Mesendoderm (in vitro differentiated cells): ENCODE measurements around the gene CMIP.
A peak's percentile ranks its signal among the peaks of the same experiment; 100 is the strongest.

Source experiments
- DNase-seq: peaks from one replicate; pipeline ENCODE4 v3.0.0; 2013
- H2AK5ac ChIP-seq: 2 replicates; pipeline ENCODE4 v1.6.1; 2013; ENCODE audit warnings: low read length, inconsistent platforms
- H2BK120ac ChIP-seq: 2 replicates; pipeline ENCODE4 v1.6.1; 2013; ENCODE audit warnings: low read depth, mild to moderate bottlenecking, low read length, moderate library complexity, mixed read lengths
- H2BK15ac ChIP-seq: replicated peaks from 2 replicates; pipeline ENCODE4 v1.6.1; 2013; ENCODE audit warnings: low read depth, mild to moderate bottlenecking, moderate library complexity
- H2BK5ac ChIP-seq: 2 replicates; pipeline ENCODE4 v1.6.1; 2013; ENCODE audit warnings: low read length, inconsistent platforms
- H3K18ac ChIP-seq: 2 replicates; pipeline ENCODE4 v1.6.1; 2013; ENCODE audit warnings: mild to moderate bottlenecking, low read length, mixed read lengths
- H3K23ac ChIP-seq: one replicate; pipeline ENCODE4 v1.6.1; 2013; ENCODE audit warnings: low read length
- H3K27ac ChIP-seq: 2 replicates; pipeline ENCODE4 v1.5.1; 2013; ENCODE audit warnings: low read depth, mild to moderate bottlenecking, inconsistent platforms, low read length, moderate library complexity
- H3K27me3 ChIP-seq: 2 replicates; pipeline ENCODE4 v1.6.1; 2013; ENCODE audit warnings: low read length, control low read depth, mild to moderate bottlenecking, inconsistent platforms; ENCODE audit not compliant: insufficient read depth, poor library complexity
- H3K36me3 ChIP-seq: 2 replicates; pipeline ENCODE4 v1.6.1; 2013; ENCODE audit warnings: low read length, inconsistent platforms; ENCODE audit not compliant: control insufficient read depth, insufficient read depth
- H3K4ac ChIP-seq: one replicate; pipeline ENCODE4 v1.6.1; 2013; ENCODE audit warnings: low read depth, mild to moderate bottlenecking, low read length, moderate library complexity
- H3K4me1 ChIP-seq: 2 replicates; pipeline ENCODE4 v1.6.1; 2013; ENCODE audit warnings: low read depth, low read length, inconsistent platforms; ENCODE audit not compliant: control insufficient read depth
- H3K4me2 ChIP-seq: 2 replicates; pipeline ENCODE4 v1.6.1; 2013; ENCODE audit warnings: low read length
- H3K4me3 ChIP-seq: 2 replicates; pipeline ENCODE4 v1.5.1; 2013; ENCODE audit warnings: mild to moderate bottlenecking, low read length
- H3K56ac ChIP-seq: one replicate; pipeline ENCODE4 v1.6.1; 2013; ENCODE audit warnings: low read length
- H3K79me1 ChIP-seq: 2 replicates; pipeline ENCODE4 v1.6.1; 2013; ENCODE audit warnings: low read length, inconsistent platforms
- H3K79me2 ChIP-seq: 2 replicates; pipeline ENCODE4 v1.6.1; 2013; ENCODE audit warnings: mild to moderate bottlenecking, low read length; ENCODE audit not compliant: control insufficient read depth, insufficient read depth
- H3K9ac ChIP-seq: 2 replicates; pipeline ENCODE4 v1.6.1; 2013; ENCODE audit warnings: low read length, inconsistent platforms
- H4K5ac ChIP-seq: one replicate; pipeline ENCODE4 v1.6.1; 2013; ENCODE audit warnings: low read length
- H4K8ac ChIP-seq: one replicate; pipeline ENCODE4 v1.6.1; 2013; ENCODE audit warnings: low read depth, mild to moderate bottlenecking, control low read depth, low read length, moderate library complexity
- WGBS: extraction: QIAGEN DNeasy Blood & Tissue Kit; methylation state at CpG from one replicate; pipeline ENCODE4 v1.1.7; 2013; ENCODE audit warnings: low lambda C conversion rate, missing lambda C conversion rate; ENCODE audit not compliant: insufficient coverage; ENCODE audit errors: extremely low coverage; 5-methylcytosine and 5-hydroxymethylcytosine counted together

The CMIP gene

DNA sequence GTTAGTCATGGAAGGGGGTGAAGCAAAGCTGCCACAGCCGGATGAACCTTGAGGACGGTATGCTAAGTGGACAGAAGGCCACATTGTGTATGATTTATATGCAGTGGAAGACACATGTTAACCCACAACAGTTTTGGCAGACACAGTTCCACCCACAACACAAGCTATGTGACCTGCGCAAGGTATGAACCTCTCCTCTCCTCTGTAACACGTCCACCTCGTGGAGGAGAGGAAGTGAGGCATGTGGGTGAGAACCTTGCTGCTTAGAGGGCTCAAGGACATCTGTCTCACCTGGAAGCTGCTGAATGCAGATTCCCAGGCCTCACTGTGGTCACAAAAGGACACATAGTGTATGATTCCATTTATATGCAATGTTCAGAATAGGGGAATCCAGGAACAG is 198.3 kb downstream of the CMIP start:
- peaks cover 22% of the 10 kb centered on the region for H3K79me1 ChIP-seq
- H3K36me3 ChIP-seq, result no peaks in the 10 kb centered on the region
- H3K56ac ChIP-seq, result no peak overlapping the region
- H3K4me1 ChIP-seq, result peaks cover 9% of the 10 kb centered on the region
- H3K79me2 ChIP-seq, result peaks cover 4% of the 10 kb centered on the region
- H3K9ac ChIP-seq, result no peak overlapping the region
- H3K27ac ChIP-seq, result no peak overlapping the region
- H2BK5ac ChIP-seq, result no peak overlapping the region
- H3K18ac ChIP-seq, result no peak overlapping the region
- no peak overlapping the region for H3K4me2 ChIP-seq
- no peak overlapping the region for H4K5ac ChIP-seq
- no peak overlapping the region for H2AK5ac ChIP-seq
- no peak overlapping the region for H3K4ac ChIP-seq
- no peak overlapping the region for H4K8ac ChIP-seq
- no peak overlapping the region for H3K23ac ChIP-seq
- no peak for DNase-seq
- H3K4me3 ChIP-seq, result no peak overlapping the region
- WGBS, result no CpG with 5 or more reads among the region's 5 CpGs
- no peak overlapping the region for H2BK120ac ChIP-seq
- H2BK15ac ChIP-seq, result no peak overlapping the region
- no peaks in the 10 kb centered on the region for H3K27me3 ChIP-seq

- Histone ChIP-seq H4K8ac (no peak overlapping the region), H4K5ac (no peak overlapping the region), H2AK5ac (no peak overlapping the region), H3K27ac (no peak overlapping the region), H2BK5ac (no peak overlapping the region), H3K4me2 (no peak overlapping the region), H2BK120ac (no peak overlapping the region), H3K4me3 (no peak overlapping the region), H3K79me1 (peaks cover 26% of the 10 kb centered on the region), H3K4me1 (peaks cover 6% of the 10 kb centered on the region), H3K4ac (no peak overlapping the region), H2BK15ac (no peak overlapping the region), H3K23ac (no peak overlapping the region), H3K9ac (no peak overlapping the region), H3K79me2 (peaks cover 6% of the 10 kb centered on the region), H3K27me3 (no peaks in the 10 kb centered on the region), H3K18ac (no peak overlapping the region), H3K36me3 (no peaks in the 10 kb centered on the region), H3K56ac (no peak overlapping the region)
- WGBS, result no CpG with 5 or more reads among the region's 20 CpGs
- peak; percentile 85 for DNase-seq
Observed at GRCh38 chr16:81645266-81645694, 200.7 kb downstream of the CMIP start.

DNA sequence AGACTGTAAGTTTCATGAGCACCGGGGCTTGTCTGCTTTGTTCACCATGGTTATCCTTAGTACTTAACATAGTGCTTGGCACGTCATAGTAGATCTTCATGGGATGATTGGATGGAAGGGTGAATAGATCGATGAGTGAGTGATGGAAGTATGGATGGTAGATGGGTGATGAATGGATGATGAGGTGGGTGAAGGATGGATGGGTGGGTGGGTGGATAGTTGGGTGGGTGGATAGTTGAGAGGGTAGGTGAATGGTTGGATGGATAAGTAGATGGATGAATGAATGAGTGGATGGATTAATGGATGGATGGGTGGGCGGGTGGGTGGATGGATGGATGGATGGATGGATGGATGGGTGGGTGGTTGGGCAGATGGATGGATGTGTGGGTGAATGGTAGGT is 201.3 kb downstream of the CMIP start:
- Histone ChIP-seq H3K18ac (no peak overlapping the region), H3K4me3 (no peak overlapping the region), H3K79me1 (peaks cover 24% of the 10 kb centered on the region), H3K9ac (no peak overlapping the region), H2BK5ac (no peak overlapping the region), H3K23ac (no peak overlapping the region), H4K5ac (no peak overlapping the region), H3K4ac (no peak overlapping the region), H3K4me1 (peaks cover 8% of the 10 kb centered on the region), H3K4me2 (no peak overlapping the region), H3K27ac (no peak overlapping the region), H2AK5ac (no peak overlapping the region), H3K56ac (no peak overlapping the region), H4K8ac (no peak overlapping the region), H3K27me3 (no peaks in the 10 kb centered on the region), H3K36me3 (no peaks in the 10 kb centered on the region), H2BK120ac (no peak overlapping the region), H2BK15ac (no peak overlapping the region), H3K79me2 (peaks cover 6% of the 10 kb centered on the region)
- no peak for DNase-seq
- WGBS, result 100% methylated on average over 1 of the region's 4 CpGs

- Histone ChIP-seq H3K23ac (no peak overlapping the region), H2AK5ac (no peak overlapping the region), H3K4me3 (no peak overlapping the region), H4K5ac (no peak overlapping the region), H2BK15ac (no peak overlapping the region), H3K27ac (no peak overlapping the region), H3K56ac (no peak overlapping the region), H3K79me1 (peaks cover 23% of the 10 kb centered on the region), H3K27me3 (no peaks in the 10 kb centered on the region), H3K18ac (no peak overlapping the region), H3K4me2 (no peak overlapping the region), H2BK5ac (no peak overlapping the region), H3K9ac (no peak overlapping the region), H3K4ac (no peak overlapping the region), H3K4me1 (peaks cover 10% of the 10 kb centered on the region), H3K36me3 (no peaks in the 10 kb centered on the region), H3K79me2 (peaks cover 6% of the 10 kb centered on the region), H4K8ac (no peak overlapping the region), H2BK120ac (no peak overlapping the region)
- no peak for DNase-seq
- no CpG with 5 or more reads among the region's 1 CpG for WGBS
Observed at GRCh38 chr16:81646561-81646960, 202.0 kb downstream of the CMIP start.

DNA sequence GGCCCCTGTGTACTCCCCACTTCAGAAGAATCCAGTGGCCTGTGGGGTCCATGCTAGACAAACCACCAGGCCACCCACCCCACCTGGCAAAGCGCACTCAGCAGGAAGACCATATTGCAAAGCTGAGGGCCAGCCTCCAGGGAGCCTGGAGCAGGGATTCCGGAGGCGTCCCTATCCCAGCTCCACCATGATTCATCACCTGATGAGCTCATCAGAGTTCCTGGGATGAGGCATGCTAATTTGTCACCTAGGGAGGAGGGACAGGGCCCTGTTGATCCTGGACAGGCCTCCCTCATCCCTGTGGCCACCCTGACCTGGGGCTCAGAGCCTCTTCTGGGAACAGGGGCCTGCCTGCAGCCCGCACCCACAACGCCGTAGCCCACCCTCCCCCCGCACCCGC is 202.9 kb downstream of the CMIP start:
- Histone ChIP-seq H3K4me1 (peaks cover 10% of the 10 kb centered on the region), H3K4ac (no peak overlapping the region), H3K56ac (no peak overlapping the region), H3K9ac (no peak overlapping the region), H3K79me1 (peaks cover 19% of the 10 kb centered on the region), H4K5ac (no peak overlapping the region), H3K4me3 (no peak overlapping the region), H2BK5ac (no peak overlapping the region), H2BK15ac (no peak overlapping the region), H3K23ac (no peak overlapping the region), H4K8ac (no peak overlapping the region), H2AK5ac (no peak overlapping the region), H3K27me3 (no peaks in the 10 kb centered on the region), H3K18ac (no peak overlapping the region), H3K79me2 (peaks cover 6% of the 10 kb centered on the region), H3K4me2 (no peak overlapping the region), H2BK120ac (no peak overlapping the region), H3K27ac (no peak overlapping the region), H3K36me3 (no peaks in the 10 kb centered on the region)
- DNase-seq, result peak; percentile 97
- no CpG with 5 or more reads among the region's 8 CpGs for WGBS

DNA sequence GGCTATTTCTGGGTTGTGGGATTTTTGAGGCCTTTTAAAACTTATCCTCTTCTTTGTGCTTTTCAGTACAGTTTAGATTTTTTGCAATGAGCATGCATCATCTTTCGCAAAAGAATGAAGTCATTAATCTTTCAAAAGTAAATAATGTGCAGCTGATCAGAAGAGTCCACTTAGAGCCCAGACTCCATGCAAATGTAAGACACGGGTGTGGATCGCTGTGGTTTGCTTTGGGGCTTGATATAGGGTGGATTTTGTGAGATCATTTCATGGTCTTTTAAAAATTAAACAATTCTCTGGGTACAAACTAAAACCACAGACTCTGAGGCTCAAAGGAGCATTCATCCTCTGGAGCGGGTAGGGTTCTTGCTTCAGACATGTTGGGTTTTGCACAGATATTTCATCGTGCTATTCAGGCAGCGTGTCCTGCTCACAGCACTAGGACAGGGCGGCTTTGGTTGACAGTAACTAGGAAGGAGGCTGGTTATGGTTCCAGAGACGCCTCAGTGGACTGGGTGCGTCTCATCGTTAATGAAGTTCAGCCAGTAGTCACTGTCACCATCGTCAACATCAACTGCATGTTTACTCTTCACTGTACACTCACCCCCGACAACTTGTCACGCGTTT is 205.1 kb downstream of the CMIP start:
- H3K56ac ChIP-seq, result no peak overlapping the region
- peaks cover 10% of the 10 kb centered on the region for H3K4me1 ChIP-seq
- H2BK15ac ChIP-seq, result no peak overlapping the region
- H2BK5ac ChIP-seq, result no peak overlapping the region
- peaks cover 13% of the 10 kb centered on the region for H3K79me1 ChIP-seq
- H2BK120ac ChIP-seq, result no peak overlapping the region
- no peak for DNase-seq
- no peak overlapping the region for H3K9ac ChIP-seq
- H3K27me3 ChIP-seq, result no peaks in the 10 kb centered on the region
- no peak overlapping the region for H3K4me3 ChIP-seq
- H3K23ac ChIP-seq, result no peak overlapping the region
- H3K36me3 ChIP-seq, result no peaks in the 10 kb centered on the region
- H3K4me2 ChIP-seq, result no peak overlapping the region
- H3K18ac ChIP-seq, result no peak overlapping the region
- H2AK5ac ChIP-seq, result no peak overlapping the region
- no peak overlapping the region for H3K4ac ChIP-seq
- no peak overlapping the region for H4K8ac ChIP-seq
- H3K27ac ChIP-seq, result no peak overlapping the region
- H4K5ac ChIP-seq, result no peak overlapping the region
- peaks cover 2% of the 10 kb centered on the region for H3K79me2 ChIP-seq
- no CpG with 5 or more reads among the region's 14 CpGs for WGBS
